K562 (cell line): ENCODE data around the gene MITF.

Experiments used
- EZH2 ChIP-seq: IDR thresholded peaks from 2 replicates; pipeline ENCODE4 v1.6.1; 2012; ENCODE audit warnings: low read depth, mild to moderate bottlenecking, inconsistent platforms, low read length, borderline replicate concordance
- FOXJ3 ChIP-seq: sonication (generic); formaldehyde crosslinking; IDR thresholded peaks from 2 replicates; pipeline ENCODE4 v1.4.0; 2020; ENCODE audit warnings: mild to moderate bottlenecking, missing genetic modification reagents
- HDAC6 ChIP-seq: IDR thresholded peaks from 2 replicates; pipeline ENCODE4 v1.6.1; 2012; ENCODE audit warnings: low read depth, mild to moderate bottlenecking, control low read depth, inconsistent platforms, low read length, moderate library complexity
- HMG20B ChIP-seq: fragments of 250-450 bp; sonication (Bioruptor Pico); IDR thresholded peaks from 2 replicates; pipeline ENCODE4 v1.5.0; 2021; ENCODE audit warnings: mild to moderate bottlenecking
- HNRNPK ChIP-seq: fragments of 200-400 bp; formaldehyde crosslinking; IDR thresholded peaks from one replicate; pipeline ENCODE4 v1.6.1; 2018; ENCODE audit warnings: mild to moderate bottlenecking, low read depth, low read length; ENCODE audit not compliant: poor library complexity, severe bottlenecking

DNA sequence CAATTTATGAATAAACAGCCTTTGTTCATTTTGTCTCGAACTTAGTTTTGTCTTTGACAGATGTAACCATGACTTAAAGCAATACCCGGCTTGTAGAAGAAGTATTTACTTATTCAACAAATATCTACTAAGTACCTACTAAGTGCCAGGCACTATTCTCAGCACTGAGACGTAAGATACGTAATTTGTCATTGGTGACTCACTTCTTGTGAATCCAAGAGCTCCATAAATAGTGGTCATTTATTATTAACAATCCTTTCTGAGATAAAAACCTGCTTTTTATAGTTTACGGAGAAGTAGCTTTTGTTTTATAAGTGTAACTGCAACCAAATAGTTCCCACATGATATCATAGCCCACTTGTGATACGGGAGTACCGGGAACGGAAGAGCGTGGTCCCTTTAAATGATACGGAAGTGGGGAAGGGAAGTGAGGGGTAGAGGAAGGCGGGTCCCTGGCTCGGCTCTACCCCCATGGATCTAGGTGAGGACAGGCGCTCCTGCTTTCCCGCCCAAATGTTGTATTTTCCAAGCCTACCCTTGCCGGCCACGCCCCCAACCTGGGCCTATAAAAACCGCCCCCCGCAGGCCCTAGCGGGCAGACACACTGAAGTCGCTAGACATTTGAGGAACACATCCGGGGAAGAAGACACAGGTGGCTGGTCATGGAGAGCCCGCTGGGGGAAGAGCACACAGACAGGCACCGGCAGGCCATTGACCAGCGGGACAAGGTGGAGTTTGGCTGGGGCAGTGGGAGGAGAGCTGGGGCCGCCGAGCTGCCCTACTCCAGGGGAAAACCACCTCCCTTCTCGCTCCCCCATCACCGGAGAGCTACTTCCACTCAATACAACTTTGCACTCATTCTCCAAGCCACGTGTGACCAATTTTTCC is 260.1 kb downstream of the MITF start, which contains the start of gene SAMMSON:
- TF ChIP-seq HMG20B (CRISPR knock-in tag), result no peak
- TF ChIP-seq EZH2, result no peak
- TF ChIP-seq HNRNPK, result no peak
- TF ChIP-seq FOXJ3 (CRISPR knock-in tag), result no peak
- no peak for TF ChIP-seq HDAC6
